ENCODE data around the gene FTO. TPM values are rescaled to one million over a fixed set of nuclear protein-coding genes. Genes with fewer than 3 reads are reported as not detected.

FTO gene
- total RNA-seq, 1 donor from 2014 or later = 98.6 TPM

- Histone ChIP-seq H3K36me3 (no peaks in the 10 kb centered on the region), H3K4me3 (no peak overlapping the region), H3K27ac (no peak overlapping the region), H3K27me3 (ENCODE audit: low read depth) (no peaks in the 10 kb centered on the region), H3K9me3 (peaks cover 11% of the 10 kb centered on the region), H3K4me1 (no peaks in the 10 kb centered on the region)
- intact Hi-C loops (cut with DNase I) = no loop called here
- ATAC-seq = no peak
- TF ChIP-seq CTCF (IDR thresholded peaks at IDR 0.05) = no peak
- DNase-seq = no peak
Measured at GRCh38 chr16:54030451-54030850, 326.5 kb downstream of the FTO start.

GRCh38 chr16:54031107-54031760 lies 327.3 kb downstream of the FTO start:
- ATAC-seq (no peak), DNase-seq (no peak)
- no peaks in the 10 kb centered on the region for H3K4me1 ChIP-seq
- intact Hi-C loops (cut with DNase I) = no loop called here
- H3K9me3 ChIP-seq = peaks cover 11% of the 10 kb centered on the region
- TF ChIP-seq CTCF (IDR thresholded peaks at IDR 0.05) = no peak
- H3K36me3 ChIP-seq = no peaks in the 10 kb centered on the region
- no peak overlapping the region for H3K27ac ChIP-seq
- no peaks in the 10 kb centered on the region for H3K27me3 ChIP-seq (ENCODE audit: low read depth)
- H3K4me3 ChIP-seq = no peak overlapping the region

GRCh38 chr16:54033747-54034146 lies 329.8 kb downstream of the FTO start:
- intact Hi-C loops (cut with DNase I) = no loop called here
- ATAC-seq = no peak

GRCh38 chr16:54034684-54035083 lies 330.7 kb downstream of the FTO start:
- Histone ChIP-seq H3K4me3 (no peak overlapping the region), H3K36me3 (no peaks in the 10 kb centered on the region), H3K27ac (no peak overlapping the region), H3K27me3 (ENCODE audit: low read depth) (no peaks in the 10 kb centered on the region), H3K9me3 (peaks cover 11% of the 10 kb centered on the region), H3K4me1 (no peaks in the 10 kb centered on the region)
- intact Hi-C loops (cut with DNase I) = no loop called here
- no peak for TF ChIP-seq CTCF (IDR thresholded peaks at IDR 0.05)
- DNase-seq (no peak), ATAC-seq (no peak)

More at GRCh38 chr16:54033747-54034146, 329.8 kb downstream of the FTO start:
- Histone ChIP-seq H3K4me1 (no peaks in the 10 kb centered on the region), H3K36me3 (no peaks in the 10 kb centered on the region), H3K27me3 (ENCODE audit: low read depth) (no peaks in the 10 kb centered on the region), H3K4me3 (no peak overlapping the region), H3K9me3 (peaks cover 11% of the 10 kb centered on the region), H3K27ac (no peak overlapping the region)
- TF ChIP-seq CTCF (IDR thresholded peaks at IDR 0.05) = no peak
- DNase-seq = no peak

- Histone ChIP-seq H3K27ac (no peak overlapping the region), H3K4me3 (no peak overlapping the region), H3K36me3 (no peaks in the 10 kb centered on the region), H3K27me3 (ENCODE audit: low read depth) (no peaks in the 10 kb centered on the region), H3K4me1 (no peaks in the 10 kb centered on the region), H3K9me3 (no peaks in the 10 kb centered on the region)
- no peak for ATAC-seq
- intact Hi-C loops (cut with DNase I) = no loop called here
- no peak for DNase-seq
- no peak for TF ChIP-seq CTCF (IDR thresholded peaks at IDR 0.05)
Measured at GRCh38 chr16:54040480-54040879, 336.5 kb downstream of the FTO start.

Measured in lower lobe of right lung (tissue), 2 donors.